HCT116 (cell line): Measurements from ENCODE around the gene ADAMTSL2. TPM values are rescaled to one million over a fixed set of nuclear protein-coding genes. Genes with fewer than 3 reads are reported as not detected.

Source experiments
- ATAC-seq: fragments of 200-7000 bp; cut with Tn5 transposase; 2 replicates; pipeline ENCODE4 v1.9.1; 2020; ENCODE audit warnings: mild to moderate bottlenecking, moderate library complexity
- BruUV-seq: library from RNA; stranded (reverse); fragments of 400-500 nt; replicated peaks from 2 replicates; lab custom pipeline; 2021; lab: Mats Ljungman, UMichigan
- CTCF ChIA-PET: fragments of 300-600 bp; sonication (Branson Sonifier 250); formaldehyde crosslinking; loops from one replicate; lab custom pipeline; 2021; ENCODE audit warnings: antibody characterized with exemption; lab: Charles Lee
- POLR2A ChIA-PET: fragments of 300-600, 350-600 bp; sonication (Branson Sonifier 250); formaldehyde crosslinking; loops from one replicate; lab custom pipeline; 2021; ENCODE audit warnings: antibody characterized with exemption; lab: Charles Lee
- RAD21 ChIA-PET, 2 experiments: fragments of 300-600 bp; sonication (Branson Sonifier 250); formaldehyde crosslinking; loops; one replicate each; lab custom pipeline; 2023; ENCODE audit warnings: low total read pairs in 2 of 2; ENCODE audit not compliant: uncharacterized antibody in 2 of 2, unreplicated experiment in 2 of 2, low non-redundant PET in 1 of 2; lab: Charles Lee
- DNase-seq: peaks from one replicate; pipeline ENCODE4 v3.0.0-alpha.2; 2010; ENCODE audit warnings: low read depth, low spot score
- H2AFZ ChIP-seq: fragments of 200-600 bp; shearing (Covaris generic), sonication (generic); 2 replicates; pipeline ENCODE4 v1.6.1; 2017; ENCODE audit warnings: low read depth, mixed run types, mixed read lengths, antibody characterized with exemption, low read length; ENCODE audit not compliant: poor library complexity, severe bottlenecking
- H3K27ac ChIP-seq: 2 replicates; pipeline ENCODE4 v1.5.1; 2012; ENCODE audit warnings: low read depth, low read length
- H3K27me3 ChIP-seq: fragments of 200-600 bp; sonication (generic); 2 replicates; pipeline ENCODE4 v1.6.1; 2016; ENCODE audit warnings: mixed run types, low read length, mixed read lengths; ENCODE audit not compliant: insufficient read depth
- H3K36me3 ChIP-seq, 2 experiments: fragments of 200-500 bp in 1 of 2; fragments of 200-600 bp in 1 of 2; sonication (Bioruptor generic) in 1 of 2; sonication (generic) in 1 of 2; 2 replicates each; pipeline versions ENCODE4 v1.5.1 to v1.6.1; 2014 to 2016; ENCODE audit warnings: low read length in 2 of 2, inconsistent platforms in 1 of 2, mixed read lengths in 1 of 2, mixed run types in 1 of 2; ENCODE audit not compliant: insufficient read depth in 2 of 2, control insufficient read depth in 1 of 2
- H3K4me1 ChIP-seq, 2 experiments: fragments of 200-600 bp in 1 of 2; sonication (generic) in 1 of 2; 2 replicates each; pipeline versions ENCODE4 v1.5.1 to v1.6.1; 2012 to 2017; ENCODE audit warnings: low read length in 2 of 2, inconsistent platforms in 1 of 2, mild to moderate bottlenecking in 1 of 2, mixed read lengths in 1 of 2, mixed run types in 1 of 2, moderate library complexity in 1 of 2; ENCODE audit not compliant: insufficient read depth in 2 of 2, control insufficient read depth in 1 of 2
- H3K4me2 ChIP-seq: fragments of 200-600 bp; sonication (generic); 2 replicates; pipeline ENCODE4 v1.6.1; 2017; ENCODE audit warnings: mixed run types, low read length, mixed read lengths
- H3K4me3 ChIP-seq, 2 experiments: fragments of 200-600 bp in 1 of 2; sonication (generic) in 1 of 2; replicated peaks in 1 of 2; 2 replicates each; pipeline ENCODE4 v1.5.1; 2011 to 2016; ENCODE audit warnings: low read length in 2 of 2, control low read depth in 1 of 2, low read depth in 1 of 2, mild to moderate bottlenecking in 1 of 2, mixed read lengths in 1 of 2, mixed run types in 1 of 2
- H3K79me2 ChIP-seq: fragments of 200-600 bp; sonication (generic); 2 replicates; pipeline ENCODE4 v1.6.1; 2017; ENCODE audit warnings: mild to moderate bottlenecking, mixed run types, low read length, moderate library complexity, mixed read lengths; ENCODE audit not compliant: insufficient read depth
- H3K9ac ChIP-seq: fragments of 200-600 bp; sonication (generic); 2 replicates; pipeline ENCODE4 v1.6.1; 2016; ENCODE audit warnings: low read length, mixed read lengths
- H3K9me2 ChIP-seq: fragments of 200-600 bp; sonication (generic), shearing (Covaris generic); 2 replicates; pipeline ENCODE4 v1.6.1; 2017; ENCODE audit warnings: mixed run types, mild to moderate bottlenecking, moderate library complexity; ENCODE audit not compliant: insufficient read depth
- H3K9me3 ChIP-seq, 2 experiments: fragments of 200-500 bp in 1 of 2; fragments of 200-600 bp in 1 of 2; sonication (Bioruptor generic) in 1 of 2; sonication (generic) in 1 of 2; 2 replicates each; pipeline ENCODE4 v1.6.1; 2014 to 2017; ENCODE audit warnings: low read length in 2 of 2, mixed read lengths in 2 of 2, inconsistent platforms in 1 of 2, low read depth in 1 of 2, mild to moderate bottlenecking in 1 of 2, mixed run types in 1 of 2, moderate library complexity in 1 of 2; ENCODE audit not compliant: control insufficient read depth in 1 of 2, insufficient read depth in 1 of 2
- H4K20me1 ChIP-seq: fragments of 200-600 bp; sonication (generic), shearing (Covaris generic); 2 replicates; pipeline ENCODE4 v1.6.1; 2017; ENCODE audit warnings: mixed run types, mild to moderate bottlenecking, moderate library complexity; ENCODE audit not compliant: insufficient read depth
- ATF3 ChIP-seq: IDR thresholded peaks from 2 replicates; pipeline ENCODE4 v1.6.1; 2012
- CBX3 ChIP-seq: IDR thresholded peaks from 2 replicates; pipeline ENCODE4 v1.6.1; 2012; ENCODE audit warnings: low read depth
- CEBPB ChIP-seq: IDR thresholded peaks from 2 replicates; pipeline ENCODE4 v1.6.1; 2012; ENCODE audit warnings: low read depth
- CTCF ChIP-seq, 3 experiments: fragments of 200-600 bp in 1 of 3; sonication (generic) in 1 of 3; IDR thresholded peaks in 2 of 3; conservative IDR thresholded peaks in 1 of 3; 2 replicates each; pipeline ENCODE4 v1.5.1; 2012 to 2017; ENCODE audit warnings: low read depth in 2 of 3, low read length in 2 of 3, antibody characterized with exemption in 1 of 3, borderline replicate concordance in 1 of 3, control low read depth in 1 of 3, mild to moderate bottlenecking in 1 of 3, mixed read lengths in 1 of 3, mixed run types in 1 of 3, moderate library complexity in 1 of 3; ENCODE audit not compliant: insufficient read depth in 1 of 3
- ELF1 ChIP-seq: IDR thresholded peaks from 2 replicates; pipeline ENCODE4 v1.6.1; 2012; ENCODE audit warnings: low read depth, borderline replicate concordance
- FOSL1 ChIP-seq: IDR thresholded peaks from 2 replicates; pipeline ENCODE4 v1.6.1; 2012; ENCODE audit warnings: low read depth
- MAX ChIP-seq: IDR thresholded peaks from 2 replicates; pipeline ENCODE4 v1.6.1; 2012
- RAD21 ChIP-seq: IDR thresholded peaks from 2 replicates; pipeline ENCODE4 v1.6.1; 2012; ENCODE audit warnings: low read depth, mild to moderate bottlenecking
- REST ChIP-seq: IDR thresholded peaks from 2 replicates; pipeline ENCODE4 v1.6.1; 2012; ENCODE audit warnings: low read depth
- SP1 ChIP-seq: IDR thresholded peaks from 2 replicates; pipeline ENCODE4 v1.6.1; 2012; ENCODE audit warnings: low read depth
- SRF ChIP-seq: IDR thresholded peaks from 2 replicates; pipeline ENCODE4 v1.6.1; 2012; ENCODE audit warnings: low read depth
- TCF7L2 ChIP-seq: IDR thresholded peaks from 2 replicates; pipeline ENCODE4 v1.7.0; 2011; ENCODE audit warnings: borderline replicate concordance, inconsistent platforms; ENCODE audit not compliant: insufficient read depth, insufficient read length; ENCODE audit errors: extremely low read depth
- YY1 ChIP-seq: IDR thresholded peaks from 2 replicates; pipeline ENCODE4 v1.6.1; 2011; ENCODE audit warnings: low read length, low read depth, moderate library complexity, mild to moderate bottlenecking; ENCODE audit not compliant: insufficient replicate concordance; ENCODE audit errors: extremely low read depth
- ZBTB33 ChIP-seq: IDR thresholded peaks from 2 replicates; pipeline ENCODE4 v1.6.1; 2011; ENCODE audit warnings: mild to moderate bottlenecking, low read length, moderate library complexity; ENCODE audit not compliant: insufficient replicate concordance; ENCODE audit errors: extremely low read depth
- ZFX ChIP-seq: fragments of 450-650 bp; IDR thresholded peaks from 2 replicates; pipeline ENCODE4 v1.6.1; 2017
- intact Hi-C: fragments of 100-400 bp; cut with micrococcal nuclease; formaldehyde crosslinking; loops from 2 replicates; pipeline ENCODE4 v1.10.0; 2022
- total RNA-seq: library from RNA; stranded (reverse); gene quantifications from one replicate; pipeline ENCODE4 v1.2.1, GENCODE V29; 2021; ENCODE audit not compliant: unreplicated experiment

Gene ADAMTSL2
- total RNA-seq, 1 experiment from 2014 or later = not detected

GRCh38 chr9:133545494-133546286 lies 11.2 kb downstream of the ADAMTSL2 start:
- Histone ChIP-seq H3K9me3 (no peaks in the 10 kb centered on the region), H2AFZ (no peak overlapping the region), H3K27ac (no peak overlapping the region), H4K20me1 (no peaks in the 10 kb centered on the region), H3K4me1 (no peaks in the 10 kb centered on the region), H3K79me2 (no peaks in the 10 kb centered on the region), H3K9me2 (no peaks in the 10 kb centered on the region), H3K4me2 (no peak overlapping the region), H3K27me3 (no peaks in the 10 kb centered on the region; the same call in 1 of the 2 replicates), H3K36me3 (no peaks in the 10 kb centered on the region), H3K4me3 (no peak overlapping the region), H3K9ac (no peak overlapping the region)
- no peak for ATAC-seq
- no peak for TF ChIP-seq RAD21
- TF ChIP-seq YY1 = no peak
- TF ChIP-seq CBX3 = no peak
- no peak for TF ChIP-seq ZBTB33
- no peak for TF ChIP-seq TCF7L2
- TF ChIP-seq ELF1 = no peak
- TF ChIP-seq FOSL1 = no peak
- no peak for TF ChIP-seq REST
- no peak for TF ChIP-seq CEBPB
- no peak for TF ChIP-seq MAX
- TF ChIP-seq SRF = no peak
- TF ChIP-seq ZFX = no peak
- TF ChIP-seq CTCF (IDR thresholded peaks at IDR 0.05 in 2 of 3, conservative IDR thresholded peaks at IDR 0.05 in 1 of 3; ENCODE audit: borderline replicate concordance in 1 of 3, insufficient read depth in 1 of 3, low read depth in 2 of 3, low read length in 2 of 3) = no peak
- no peak for TF ChIP-seq ATF3
- no peak for TF ChIP-seq SP1
- DNase-seq = no peak
- RAD21 ChIA-PET = no interaction called here
- no TSS peak for BruUV-seq
- CTCF ChIA-PET = no interaction called here
- intact Hi-C loops = no loop called here
- POLR2A ChIA-PET = no interaction called here
